Measurements from ENCODE around the gene SPEG.
A peak's percentile ranks its signal among the peaks of the same experiment; 100 is the strongest.

- no peak for TF ChIP-seq PRDM10 (CRISPR knock-in tag; IDR thresholded peaks at IDR 0.05; ENCODE audit: low read depth)
- TF ChIP-seq EEA1 (CRISPR knock-in tag; IDR thresholded peaks at IDR 0.05; ENCODE audit: borderline replicate concordance): no peak
- no peak for TF ChIP-seq NR3C1 (CRISPR knock-in tag; IDR thresholded peaks at IDR 0.05)
- no peak for TF ChIP-seq HDAC2 (CRISPR knock-in tag; IDR thresholded peaks at IDR 0.05)
- TF ChIP-seq, protein P1, sequence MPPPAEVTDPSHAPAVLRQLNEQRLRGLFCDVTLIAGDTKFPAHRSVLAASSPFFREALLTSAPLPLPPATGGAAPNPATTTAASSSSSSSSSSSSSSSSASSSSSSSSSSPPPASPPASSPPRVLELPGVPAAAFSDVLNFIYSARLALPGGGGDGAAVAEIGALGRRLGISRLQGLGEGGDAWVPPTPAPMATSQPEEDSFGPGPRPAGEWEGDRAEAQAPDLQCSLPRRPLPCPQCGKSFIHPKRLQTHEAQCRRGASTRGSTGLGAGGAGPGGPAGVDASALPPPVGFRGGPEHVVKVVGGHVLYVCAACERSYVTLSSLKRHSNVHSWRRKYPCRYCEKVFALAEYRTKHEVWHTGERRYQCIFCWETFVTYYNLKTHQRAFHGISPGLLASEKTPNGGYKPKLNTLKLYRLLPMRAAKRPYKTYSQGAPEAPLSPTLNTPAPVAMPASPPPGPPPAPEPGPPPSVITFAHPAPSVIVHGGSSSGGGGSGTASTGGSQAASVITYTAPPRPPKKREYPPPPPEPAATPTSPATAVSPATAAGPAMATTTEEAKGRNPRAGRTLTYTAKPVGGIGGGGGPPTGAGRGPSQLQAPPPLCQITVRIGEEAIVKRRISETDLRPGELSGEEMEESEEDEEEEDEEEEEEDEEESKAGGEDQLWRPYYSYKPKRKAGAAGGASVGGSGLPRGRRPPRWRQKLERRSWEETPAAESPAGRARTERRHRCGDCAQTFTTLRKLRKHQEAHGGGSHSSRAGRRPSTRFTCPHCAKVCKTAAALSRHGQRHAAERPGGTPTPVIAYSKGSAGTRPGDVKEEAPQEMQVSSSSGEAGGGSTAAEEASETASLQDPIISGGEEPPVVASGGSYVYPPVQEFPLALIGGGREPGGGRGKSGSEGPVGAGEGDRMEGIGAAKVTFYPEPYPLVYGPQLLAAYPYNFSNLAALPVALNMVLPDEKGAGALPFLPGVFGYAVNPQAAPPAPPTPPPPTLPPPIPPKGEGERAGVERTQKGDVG (CRISPR knock-in tag; IDR thresholded peaks at IDR 0.05; ENCODE audit: borderline replicate concordance): no peak
- TF ChIP-seq, protein P2, sequence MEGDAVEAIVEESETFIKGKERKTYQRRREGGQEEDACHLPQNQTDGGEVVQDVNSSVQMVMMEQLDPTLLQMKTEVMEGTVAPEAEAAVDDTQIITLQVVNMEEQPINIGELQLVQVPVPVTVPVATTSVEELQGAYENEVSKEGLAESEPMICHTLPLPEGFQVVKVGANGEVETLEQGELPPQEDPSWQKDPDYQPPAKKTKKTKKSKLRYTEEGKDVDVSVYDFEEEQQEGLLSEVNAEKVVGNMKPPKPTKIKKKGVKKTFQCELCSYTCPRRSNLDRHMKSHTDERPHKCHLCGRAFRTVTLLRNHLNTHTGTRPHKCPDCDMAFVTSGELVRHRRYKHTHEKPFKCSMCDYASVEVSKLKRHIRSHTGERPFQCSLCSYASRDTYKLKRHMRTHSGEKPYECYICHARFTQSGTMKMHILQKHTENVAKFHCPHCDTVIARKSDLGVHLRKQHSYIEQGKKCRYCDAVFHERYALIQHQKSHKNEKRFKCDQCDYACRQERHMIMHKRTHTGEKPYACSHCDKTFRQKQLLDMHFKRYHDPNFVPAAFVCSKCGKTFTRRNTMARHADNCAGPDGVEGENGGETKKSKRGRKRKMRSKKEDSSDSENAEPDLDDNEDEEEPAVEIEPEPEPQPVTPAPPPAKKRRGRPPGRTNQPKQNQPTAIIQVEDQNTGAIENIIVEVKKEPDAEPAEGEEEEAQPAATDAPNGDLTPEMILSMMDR (CRISPR knock-in tag; IDR thresholded peaks at IDR 0.05): peak; percentile 50
- no peak for TF ChIP-seq HNRNPUL1 (IDR thresholded peaks at IDR 0.05; ENCODE audit: low read depth, low read length)
- TF ChIP-seq, protein P3, sequence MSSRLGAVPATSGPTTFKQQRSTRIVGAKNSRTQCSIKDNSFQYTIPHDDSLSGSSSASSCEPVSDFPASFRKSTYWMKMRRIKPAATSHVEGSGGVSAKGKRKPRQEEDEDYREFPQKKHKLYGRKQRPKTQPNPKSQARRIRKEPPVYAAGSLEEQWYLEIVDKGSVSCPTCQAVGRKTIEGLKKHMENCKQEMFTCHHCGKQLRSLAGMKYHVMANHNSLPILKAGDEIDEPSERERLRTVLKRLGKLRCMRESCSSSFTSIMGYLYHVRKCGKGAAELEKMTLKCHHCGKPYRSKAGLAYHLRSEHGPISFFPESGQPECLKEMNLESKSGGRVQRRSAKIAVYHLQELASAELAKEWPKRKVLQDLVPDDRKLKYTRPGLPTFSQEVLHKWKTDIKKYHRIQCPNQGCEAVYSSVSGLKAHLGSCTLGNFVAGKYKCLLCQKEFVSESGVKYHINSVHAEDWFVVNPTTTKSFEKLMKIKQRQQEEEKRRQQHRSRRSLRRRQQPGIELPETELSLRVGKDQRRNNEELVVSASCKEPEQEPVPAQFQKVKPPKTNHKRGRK (CRISPR knock-in tag; IDR thresholded peaks at IDR 0.05): no peak
Observed at GRCh38 chr2:219490186-219490585, 55.5 kb downstream of the SPEG start.
